ENCODE data around the gene GHRL. TPM values are rescaled to one million over a fixed set of nuclear protein-coding genes. Genes with fewer than 3 reads are reported as not detected.

GHRL gene
- total RNA-seq, 6 experiments from 2014 or later = 0.32 to 0.43 TPM; not detected in 4

GRCh38 chr3:10334042-10334441 is 41.3 kb upstream of the GHRL start:
- Histone ChIP-seq H3K9me3 (no peaks in the 10 kb centered on the region), H3K36me3 (peaks cover 0 to 32% (median 0%) of the 10 kb centered on the region in 4 donors), H3K4me3 (no peak overlapping the region), H3K4me1 (no peaks in the 10 kb centered on the region), H3K27ac (no peak overlapping the region), H3K27me3 (no peaks in the 10 kb centered on the region)
- intact Hi-C loops (cut with DNase I) = no loop called here
- WGBS (ENCODE audit: insufficient coverage, low coverage, low lambda C conversion rate, missing lambda C conversion rate) = 85% methylated on average over 8 of the region's 11 CpGs
- ATAC-seq (no peak), DNase-seq (peak in 1 of 3 donors; percentile 22)
- no peak for TF ChIP-seq CTCF (IDR thresholded peaks at IDR 0.05)
- no peak for TF ChIP-seq POLR2A (IDR thresholded peaks at IDR 0.05)

GRCh38 chr3:10333349-10333650 is 40.6 kb upstream of the GHRL start:
- ATAC-seq (no peak), DNase-seq (no peak)
- TF ChIP-seq CTCF (IDR thresholded peaks at IDR 0.05) = no peak
- no peak for TF ChIP-seq POLR2A (IDR thresholded peaks at IDR 0.05)
- H3K27me3 ChIP-seq = no peaks in the 10 kb centered on the region
- no peaks in the 10 kb centered on the region for H3K4me1 ChIP-seq
- no peak overlapping the region for H3K27ac ChIP-seq
- H3K4me3 ChIP-seq = no peak overlapping the region
- no peaks in the 10 kb centered on the region for H3K9me3 ChIP-seq
- WGBS (ENCODE audit: insufficient coverage, low coverage, low lambda C conversion rate, missing lambda C conversion rate) = 29% methylated on average over 1 of the region's 2 CpGs
- intact Hi-C loops (cut with DNase I) = no loop called here
- H3K36me3 ChIP-seq = peaks cover 0 to 27% (median 0%) of the 10 kb centered on the region in 4 donors

GRCh38 chr3:10332481-10333348 is 40.0 kb upstream of the GHRL start:
- DNase-seq (peak in 2 of 3 donors; percentile 10 to 33), ATAC-seq (no peak)
- H3K36me3 ChIP-seq = peaks cover 0 to 27% (median 0%) of the 10 kb centered on the region in 4 donors
- intact Hi-C loops (cut with DNase I) = no loop called here
- H3K27ac ChIP-seq = no peak overlapping the region
- no peaks in the 10 kb centered on the region for H3K27me3 ChIP-seq
- H3K9me3 ChIP-seq = no peaks in the 10 kb centered on the region
- 81% methylated on average over 10 of the region's 20 CpGs for whole genome bisulfite sequencing (ENCODE audit: insufficient coverage, low coverage, low lambda C conversion rate, missing lambda C conversion rate)
- no peaks in the 10 kb centered on the region for H3K4me1 ChIP-seq
- H3K4me3 ChIP-seq = no peak overlapping the region
- TF ChIP-seq CTCF (IDR thresholded peaks at IDR 0.05) (no peak), POLR2A (IDR thresholded peaks at IDR 0.05) (no peak)

- TF ChIP-seq POLR2A (IDR thresholded peaks at IDR 0.05) (no peak), CTCF (IDR thresholded peaks at IDR 0.05) (no peak)
- Histone ChIP-seq H3K9me3 (no peaks in the 10 kb centered on the region), H3K36me3 (peaks cover 0 to 28% (median 0%) of the 10 kb centered on the region in 4 donors), H3K4me3 (no peak overlapping the region), H3K27me3 (no peaks in the 10 kb centered on the region), H3K27ac (no peak overlapping the region), H3K4me1 (no peaks in the 10 kb centered on the region)
- intact Hi-C loops (cut with DNase I) = no loop called here
- ATAC-seq (no peak), DNase-seq (peak in 1 of 3 donors; percentile 0)
- WGBS (ENCODE audit: insufficient coverage, low coverage, low lambda C conversion rate, missing lambda C conversion rate) = 75% methylated on average over 5 of the region's 8 CpGs
Observed at GRCh38 chr3:10331320-10331719, 38.6 kb upstream of the GHRL start.
